Activated CD8-positive, alpha-beta memory T cell treated with anti-CD3 and anti-CD28 coated beads for 48 hours (primary cell): ENCODE measurements around the gene OVCA2.
A peak's percentile ranks its signal among the peaks of the same experiment; 100 is the strongest.

Experiments used
- DNase-seq, 3 experiments: peaks; one replicate each; pipeline ENCODE4 v3.0.0-alpha.2; 2020; ENCODE audit warnings: low read depth in 2 of 3, low spot score in 2 of 3

The OVCA2 gene

DNA sequence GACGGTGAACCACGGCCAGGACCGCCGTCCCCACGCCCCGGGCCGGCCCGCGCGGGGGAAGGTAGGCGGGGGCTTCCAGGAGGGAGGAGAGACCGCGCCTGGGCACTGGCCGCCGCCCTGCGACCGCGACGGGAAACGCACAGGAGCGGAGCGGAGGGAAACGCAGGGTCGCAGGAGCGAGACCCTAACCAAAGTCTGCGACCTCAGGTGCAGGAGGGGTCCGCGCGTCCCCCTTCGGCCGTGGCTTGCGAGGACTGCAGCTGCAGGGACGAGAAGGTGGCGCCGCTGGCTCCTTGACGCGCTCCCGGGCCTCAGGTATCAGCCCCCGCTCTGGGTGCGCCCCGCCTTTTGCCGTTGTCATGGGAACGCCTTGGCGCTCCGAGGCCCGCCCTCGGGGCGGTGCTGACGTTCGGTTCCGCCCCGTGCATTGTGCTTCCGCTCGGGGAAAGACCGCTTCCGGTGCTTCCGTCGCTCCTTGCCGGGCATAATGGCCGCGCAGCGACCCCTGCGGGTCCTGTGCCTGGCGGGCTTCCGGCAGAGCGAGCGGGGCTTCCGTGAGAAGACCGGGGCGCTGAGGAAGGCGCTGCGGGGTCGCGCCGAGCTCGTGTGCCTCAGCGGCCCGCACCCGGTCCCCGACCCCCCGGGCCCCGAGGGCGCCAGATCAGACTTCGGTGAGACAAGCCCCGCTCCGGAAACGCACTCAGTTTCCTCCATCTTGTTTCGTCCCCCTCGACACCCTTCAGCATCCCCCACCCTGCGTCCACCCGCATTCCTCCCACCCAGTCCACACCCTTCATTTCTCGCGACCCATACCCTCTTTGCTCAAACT is at the start of gene OVCA2:
TSS of gene OVCA2 (plus strand) at position 462 of the 829 bp plus-strand sequence. CDS start at position 488, 26 bp downstream.
- DNase-seq, result peak; percentile 90 to 94 (median 94)

DNA sequence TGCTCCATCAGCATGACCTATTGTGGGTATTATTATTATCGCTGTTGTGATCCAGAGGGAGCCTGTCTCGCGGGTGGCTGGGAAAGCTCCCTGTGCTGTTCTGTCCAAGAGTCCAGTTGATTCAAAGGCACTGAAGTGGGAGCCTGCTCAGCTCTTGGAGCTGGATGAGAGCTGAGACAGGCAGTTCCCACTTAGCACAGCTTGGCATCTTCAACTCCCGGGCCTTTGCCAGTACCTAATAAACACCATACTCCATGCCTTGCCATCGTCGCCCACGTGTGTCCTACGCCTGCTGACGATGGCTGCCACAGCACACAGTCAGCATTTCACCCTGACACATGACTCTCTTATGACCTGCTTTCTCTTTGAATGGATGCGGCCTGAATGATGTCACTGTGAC is 49.3 kb upstream of the OVCA2 start:
- DNase-seq, result no peak

DNA sequence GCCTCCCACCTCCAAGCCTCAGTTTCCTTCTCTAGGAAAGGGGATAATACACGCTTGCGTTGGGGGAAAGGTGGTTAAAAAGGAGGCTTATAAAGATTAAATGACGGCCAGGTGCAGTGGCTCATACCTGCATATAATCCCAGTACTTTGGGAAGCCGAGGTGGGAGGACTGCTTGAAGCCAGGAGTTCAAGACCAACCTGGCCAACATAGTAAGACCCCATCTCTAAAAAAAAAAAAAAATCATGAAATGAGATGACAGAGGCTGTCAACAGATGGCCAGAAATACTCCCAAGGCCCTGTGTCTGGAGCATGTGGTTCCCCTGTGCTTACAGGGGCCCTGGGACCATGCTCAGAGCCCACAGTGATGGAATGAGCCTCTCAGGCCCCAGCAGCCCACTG is 47.1 kb upstream of the OVCA2 start:
- no peak for DNase-seq

DNA sequence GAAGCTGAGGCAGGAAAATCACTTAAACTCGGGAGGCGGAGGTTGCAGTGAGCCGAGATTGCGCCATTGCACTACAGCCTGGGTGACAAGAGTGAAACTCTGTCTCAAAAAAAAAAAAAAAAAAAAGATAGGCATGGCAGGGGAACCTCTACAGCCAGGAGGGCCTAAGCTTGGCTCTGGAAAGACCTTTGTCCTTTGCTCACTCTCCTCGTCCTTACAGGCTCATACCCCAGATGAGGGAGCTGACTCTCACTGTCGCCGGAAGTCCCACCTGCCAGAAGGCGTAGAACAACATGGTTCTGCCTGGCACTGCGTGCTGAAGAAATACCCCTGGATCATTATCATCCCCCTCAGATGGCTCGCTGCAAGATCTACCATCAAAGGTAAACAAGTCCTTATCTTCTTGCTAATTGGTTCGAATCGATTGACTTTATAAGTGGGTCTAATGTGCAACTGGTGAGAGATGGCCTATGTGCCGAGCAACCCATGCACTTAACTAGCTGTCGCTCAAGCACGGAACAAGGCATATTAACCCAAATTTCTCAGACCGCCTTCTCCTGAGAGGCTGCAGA is 46.4 kb upstream of the OVCA2 start:
- no peak for DNase-seq

DNA sequence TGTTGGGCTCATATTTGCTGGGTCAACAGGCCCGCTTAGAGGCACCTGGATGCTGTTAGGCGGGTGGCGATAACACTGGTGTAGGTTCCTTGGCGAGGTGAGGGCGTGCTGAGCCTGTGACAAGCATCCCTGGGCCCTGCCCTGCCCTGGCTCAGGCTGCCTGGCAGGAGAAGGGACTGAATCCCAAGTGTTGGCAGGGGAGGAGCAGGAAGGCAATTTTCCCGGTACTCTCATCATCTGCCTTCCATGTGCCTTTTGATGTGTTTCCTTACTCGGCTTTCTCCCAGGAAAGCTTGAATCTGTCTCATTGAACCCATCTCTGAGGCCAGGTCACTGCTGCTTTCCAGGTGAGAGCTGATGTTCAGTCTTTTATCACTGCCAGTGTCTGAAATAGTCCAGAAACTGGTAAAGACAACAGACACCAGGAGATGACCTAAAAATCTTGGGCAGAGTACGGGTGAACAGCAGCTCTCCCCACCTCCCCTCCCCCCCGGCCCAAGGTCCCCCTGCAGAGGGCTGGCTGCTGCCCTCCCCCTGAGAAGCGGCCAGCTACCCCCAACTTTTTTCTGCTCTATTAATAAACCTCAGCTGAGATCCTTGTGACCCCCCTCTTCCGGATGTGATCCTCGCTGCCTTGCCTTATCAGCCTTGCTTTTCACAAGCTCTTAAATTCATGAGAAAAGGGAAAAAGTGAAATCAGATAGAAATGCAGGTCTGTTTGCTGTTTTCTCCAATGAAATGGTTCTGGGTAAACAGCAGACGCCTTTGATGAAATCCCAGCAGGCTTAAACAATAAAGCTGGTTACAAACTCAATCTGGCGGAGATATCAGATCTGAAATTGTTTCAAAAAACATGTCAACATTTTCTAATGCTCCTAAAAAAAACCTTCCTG is 45.7 kb upstream of the OVCA2 start:
- DNase-seq, result no peak

DNA sequence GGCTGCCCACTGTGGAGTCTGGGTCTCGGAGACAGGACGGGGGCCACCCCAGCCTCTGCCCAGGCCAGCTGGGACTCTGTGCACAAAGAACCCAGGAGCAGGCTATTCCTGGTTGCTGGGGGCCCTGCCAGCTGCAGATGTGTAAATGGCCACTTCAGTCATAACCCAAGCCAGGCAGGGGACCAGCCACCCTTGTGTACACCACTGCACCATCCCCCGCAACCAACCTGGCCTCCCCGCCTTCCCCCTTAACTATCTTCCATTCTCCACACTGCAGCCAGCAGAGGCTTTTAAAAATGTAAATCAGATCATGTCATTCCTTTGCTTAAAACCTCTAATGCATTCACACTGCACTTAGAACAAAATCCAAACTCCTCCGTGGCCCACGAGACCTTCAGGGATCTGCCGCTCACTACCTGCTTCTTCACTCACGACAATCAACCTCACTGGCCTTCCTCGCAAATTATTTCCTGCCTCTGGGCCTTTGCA is 45.0 kb upstream of the OVCA2 start:
- DNase-seq, result no peak

DNA sequence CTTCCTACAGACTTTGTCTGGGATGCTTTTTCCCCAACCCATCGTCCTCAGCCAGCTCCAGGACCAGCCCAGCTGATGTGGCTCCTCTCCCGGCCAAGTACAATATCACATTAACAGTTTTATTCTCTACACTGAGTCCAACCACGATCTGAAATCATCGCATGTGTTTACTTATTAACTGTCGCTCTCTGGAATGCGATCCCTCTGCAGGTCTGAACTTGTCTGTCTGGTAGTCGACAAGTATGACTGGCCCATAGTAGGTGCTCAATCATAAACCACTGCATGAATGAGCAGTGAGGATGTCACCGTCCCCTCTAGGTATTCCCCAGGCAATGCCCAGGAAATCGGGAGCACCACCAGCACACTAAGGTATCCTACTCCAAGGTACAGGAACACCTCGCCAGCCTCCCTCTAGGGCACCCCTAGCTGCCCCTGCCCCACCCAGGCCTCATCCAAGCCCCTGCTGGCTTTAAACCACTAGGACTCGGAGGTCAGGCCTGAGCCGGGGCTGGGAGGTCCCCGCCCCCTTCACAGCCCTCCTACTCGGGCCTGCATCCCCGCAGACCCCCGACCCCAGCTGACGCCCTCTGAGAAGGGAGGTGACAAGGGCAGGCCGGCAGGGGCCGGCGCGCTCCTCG is 44.4 kb upstream of the OVCA2 start:
- no peak for DNase-seq

DNA sequence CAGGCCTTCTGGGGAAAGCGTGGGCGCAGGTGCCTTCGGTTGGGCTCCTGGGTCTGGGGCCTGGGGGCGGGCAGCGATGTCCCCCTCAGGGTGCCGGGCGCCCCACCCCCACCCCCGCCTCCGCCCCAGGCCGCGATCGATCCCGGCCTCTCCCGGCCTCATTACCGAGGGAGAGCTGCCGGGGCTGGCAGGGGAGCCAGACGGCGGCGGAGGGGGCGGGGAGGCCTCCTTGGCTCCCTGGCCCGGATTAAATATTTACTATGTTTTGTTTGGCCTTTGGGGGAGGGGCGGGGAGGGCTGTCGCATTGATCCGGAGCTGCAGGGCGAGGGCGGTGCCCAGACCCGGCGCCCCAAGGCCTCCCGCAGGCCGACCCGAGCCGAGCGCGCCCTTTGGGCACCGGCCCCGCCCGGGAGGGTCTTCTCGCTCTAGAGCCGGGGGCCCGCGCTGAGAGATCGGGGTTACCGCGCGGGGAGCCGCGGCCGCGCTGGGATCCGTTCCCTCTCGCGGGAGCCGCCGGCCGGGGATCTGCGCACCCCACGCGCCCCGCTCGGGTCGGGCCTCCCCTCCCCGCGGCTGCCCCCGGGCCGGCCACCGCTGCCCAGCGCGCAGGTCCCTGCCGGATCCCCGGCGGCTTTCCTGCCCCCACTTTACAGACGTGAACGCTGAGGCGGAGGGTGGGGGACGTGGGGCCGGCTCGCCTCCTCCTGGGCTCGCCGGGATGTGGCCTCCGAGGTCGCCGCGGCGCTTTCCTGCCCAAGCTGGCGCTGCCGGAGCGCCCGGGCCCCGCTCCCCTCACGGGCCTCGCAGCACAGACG is 43.7 kb upstream of the OVCA2 start:
- no peak for DNase-seq

DNA sequence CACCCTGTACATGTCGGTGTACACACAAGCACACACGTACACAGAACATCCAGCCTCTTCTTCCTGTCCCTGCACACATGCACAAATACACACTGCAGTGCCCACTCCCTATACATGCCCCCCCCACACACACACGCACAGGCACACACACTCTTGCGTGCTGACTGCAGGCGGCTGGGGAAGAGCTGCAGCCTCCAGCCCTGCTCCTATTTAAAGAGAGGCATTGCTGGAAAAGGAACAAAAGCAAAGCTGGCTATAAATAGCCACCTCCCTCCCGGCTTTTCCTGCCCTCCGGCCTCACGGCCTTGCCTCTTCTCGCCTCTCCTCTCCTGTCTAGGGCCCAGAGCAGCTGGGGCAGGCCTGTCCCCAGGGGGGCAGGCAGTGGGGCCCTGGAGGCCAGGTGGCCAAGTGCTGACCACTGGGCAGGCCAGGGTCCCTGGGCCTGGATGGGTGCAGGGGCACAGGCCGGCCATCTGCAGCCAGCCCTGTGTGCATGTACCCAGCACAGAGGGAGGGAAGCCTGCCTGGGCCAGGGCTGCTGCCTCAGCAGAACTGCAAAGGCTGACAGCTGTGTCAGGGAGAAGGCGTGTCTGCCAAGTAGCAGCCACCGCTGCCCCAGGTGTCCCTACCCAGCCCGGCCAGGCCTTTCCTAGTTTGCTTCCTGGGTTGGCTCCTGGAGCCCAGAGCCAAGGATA is 42.1 kb upstream of the OVCA2 start:
- DNase-seq, result no peak

DNA sequence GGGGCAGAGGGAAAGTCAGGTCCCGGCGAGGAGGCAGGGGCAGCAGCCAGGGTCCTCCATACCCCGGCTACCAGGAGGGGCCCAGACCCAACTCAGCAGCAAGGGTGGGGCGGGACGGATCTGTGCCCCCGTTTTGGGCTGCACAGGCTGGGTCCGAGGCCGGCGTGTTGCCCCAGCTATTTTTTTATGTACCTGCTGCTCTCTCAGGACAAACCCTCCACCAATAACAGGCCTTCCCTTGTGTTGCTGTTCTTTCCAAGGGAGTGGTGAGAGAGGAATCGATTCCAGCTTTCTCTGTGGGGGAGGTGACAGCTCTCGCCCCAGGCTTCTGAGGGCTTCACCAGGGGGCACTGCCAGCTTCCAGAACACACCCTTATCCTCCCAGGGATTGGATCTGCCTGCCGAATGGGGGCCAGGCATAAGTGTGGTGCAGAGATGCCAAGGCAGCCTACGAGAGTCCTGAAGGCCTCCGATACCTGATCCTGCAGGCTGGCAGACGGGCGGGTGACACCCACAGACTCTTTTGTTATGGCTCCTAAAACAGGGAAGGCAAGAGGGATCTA is 39.0 kb upstream of the OVCA2 start:
- no peak for DNase-seq

DNA sequence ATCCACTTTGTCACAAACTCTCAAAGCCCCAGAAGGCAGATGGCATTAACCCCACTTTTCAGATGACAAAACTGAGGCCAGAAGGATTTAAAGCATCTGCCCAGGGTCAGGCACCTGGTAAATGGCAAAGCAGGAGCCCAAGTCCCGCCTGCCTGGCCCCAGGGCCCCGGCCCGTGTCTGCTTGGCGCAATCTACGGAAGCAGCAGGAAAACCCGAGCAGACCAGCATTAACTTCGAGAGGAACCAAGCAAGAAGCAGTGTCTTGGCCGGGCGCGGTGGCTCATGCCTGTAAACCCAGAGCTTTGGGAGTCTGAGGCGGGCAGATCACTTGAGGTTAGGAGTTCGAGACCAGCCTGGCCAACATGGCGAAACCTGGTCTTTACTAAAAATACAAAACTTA is 38.3 kb upstream of the OVCA2 start:
- no peak for DNase-seq

DNA sequence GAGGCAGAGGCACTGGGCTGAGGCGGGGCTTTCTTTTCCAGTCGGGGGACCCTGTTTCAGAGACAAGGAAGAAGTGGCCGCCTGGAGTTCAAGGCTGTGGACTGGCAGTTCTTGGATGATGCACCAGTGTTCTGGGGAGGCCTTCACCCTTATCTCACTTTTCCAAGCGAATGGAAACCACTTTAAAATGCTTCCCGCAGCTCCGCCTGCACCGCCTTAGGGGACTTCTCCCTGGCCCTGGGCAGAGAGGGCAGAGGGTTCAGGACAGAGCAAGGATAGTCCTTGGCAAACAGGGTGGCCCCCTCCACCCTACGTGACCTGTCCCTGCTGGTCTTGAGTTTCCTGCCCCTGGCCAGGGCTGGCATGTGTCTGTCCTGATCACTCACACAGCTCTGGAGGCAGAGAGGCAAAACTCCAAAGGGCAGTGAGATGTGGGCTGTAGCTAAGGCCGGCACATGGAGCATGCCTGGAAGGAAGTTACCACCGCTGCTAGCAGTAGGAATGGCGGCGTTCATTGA is 37.3 kb upstream of the OVCA2 start:
- DNase-seq, result no peak

DNA sequence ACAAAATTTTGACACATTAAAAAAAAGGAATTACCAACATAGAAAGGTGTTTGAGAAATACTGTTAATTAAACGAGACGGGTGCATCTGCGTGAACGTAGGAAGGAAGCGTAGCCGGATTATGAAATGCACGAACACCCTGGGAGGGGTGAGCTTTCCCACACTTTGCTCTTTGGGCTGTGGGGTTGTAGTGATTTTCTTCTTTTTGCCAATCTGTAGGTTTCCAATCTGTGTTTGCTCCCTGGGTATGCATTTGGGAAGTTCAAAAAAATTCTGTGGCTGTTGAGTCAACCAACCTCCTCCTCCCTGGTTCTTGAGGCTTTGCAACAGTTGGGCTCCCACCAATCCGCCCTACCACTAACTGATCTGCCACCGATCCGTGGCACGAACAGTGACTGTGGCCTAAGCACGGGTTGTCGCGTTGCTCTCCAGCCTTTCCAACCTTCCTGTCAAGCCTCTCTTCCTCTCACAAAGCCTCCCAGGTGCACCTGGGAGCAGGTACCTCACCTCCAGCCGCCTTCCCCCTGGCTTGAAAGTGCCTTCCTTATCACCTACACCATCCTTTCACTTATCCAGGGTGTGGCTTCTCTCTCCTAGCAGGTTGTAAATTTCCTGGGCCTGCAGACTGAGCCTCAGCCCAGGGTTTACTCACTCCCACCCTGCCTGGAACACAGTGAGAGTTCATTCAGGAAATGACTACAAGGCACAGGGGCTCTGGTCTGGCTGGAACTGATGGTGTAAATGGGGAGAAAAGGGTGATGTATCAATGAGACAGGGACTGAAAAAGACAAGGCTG is 33.3 kb upstream of the OVCA2 start:
- DNase-seq, result no peak

DNA sequence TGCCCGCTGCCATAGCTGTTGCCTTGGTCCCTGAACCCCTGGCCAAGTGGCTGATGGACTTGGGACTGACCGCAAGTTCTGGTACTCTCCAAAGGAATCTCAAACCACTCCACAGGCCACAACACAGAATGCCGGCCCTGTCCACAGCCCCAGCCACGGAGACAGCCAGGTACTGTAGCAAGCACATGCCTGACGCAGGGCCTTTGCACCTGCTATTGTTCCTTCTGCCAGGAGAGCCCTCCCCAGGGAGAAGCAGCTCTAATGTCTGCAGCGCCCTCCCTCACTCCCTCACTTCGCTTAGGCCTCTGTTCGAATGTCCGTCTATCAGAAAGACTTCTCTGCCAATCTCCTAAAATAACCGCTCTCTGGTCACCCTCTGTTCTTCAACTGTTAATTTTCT is 32.1 kb upstream of the OVCA2 start:
- DNase-seq, result no peak

DNA sequence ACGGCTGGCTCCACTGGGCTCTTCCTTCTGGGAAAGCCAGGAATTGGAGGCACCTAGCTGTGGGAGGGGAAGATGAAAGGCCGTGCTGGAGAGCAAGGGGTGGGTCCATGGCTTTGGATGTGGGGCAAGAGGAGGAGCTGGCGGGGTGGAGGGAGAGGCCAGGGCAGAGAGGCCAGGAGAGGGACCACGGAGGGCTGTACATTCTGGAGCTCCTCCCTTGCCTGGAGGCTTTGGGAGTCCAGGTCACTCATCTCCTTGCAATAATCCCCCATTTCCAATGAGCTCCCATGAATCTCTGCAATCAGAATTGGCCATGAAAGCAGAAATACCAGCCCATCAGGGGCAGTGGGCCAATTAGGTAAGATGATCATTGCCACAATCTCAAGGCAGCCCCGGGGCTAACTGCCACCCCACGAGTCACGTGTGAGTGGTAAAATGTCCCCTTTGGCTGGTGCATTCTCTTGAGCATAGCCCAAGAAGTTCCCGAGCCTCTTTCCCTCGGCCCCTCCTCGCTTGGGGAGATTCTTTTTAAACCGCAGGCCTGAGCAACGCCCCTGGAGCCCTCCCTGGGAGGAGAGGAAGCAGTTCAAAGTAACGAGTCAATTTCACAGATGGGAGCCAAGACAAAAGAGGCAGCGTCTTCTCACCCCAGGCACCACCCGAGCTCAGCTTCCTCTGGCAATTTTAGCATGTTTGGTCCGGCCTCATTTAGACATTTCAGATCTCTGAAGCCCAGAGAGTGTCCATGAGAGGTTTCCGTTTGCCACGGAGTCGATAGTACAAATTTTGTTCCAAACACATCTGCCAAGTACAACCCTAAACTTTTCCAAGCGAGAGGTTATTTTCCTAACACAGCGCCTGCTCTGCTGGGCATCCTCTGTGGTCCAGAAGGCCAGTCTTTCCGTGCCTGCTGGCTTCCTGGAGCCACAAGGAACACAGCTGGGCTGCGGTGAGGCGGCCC is 30.1 kb upstream of the OVCA2 start:
- no peak for DNase-seq

DNA sequence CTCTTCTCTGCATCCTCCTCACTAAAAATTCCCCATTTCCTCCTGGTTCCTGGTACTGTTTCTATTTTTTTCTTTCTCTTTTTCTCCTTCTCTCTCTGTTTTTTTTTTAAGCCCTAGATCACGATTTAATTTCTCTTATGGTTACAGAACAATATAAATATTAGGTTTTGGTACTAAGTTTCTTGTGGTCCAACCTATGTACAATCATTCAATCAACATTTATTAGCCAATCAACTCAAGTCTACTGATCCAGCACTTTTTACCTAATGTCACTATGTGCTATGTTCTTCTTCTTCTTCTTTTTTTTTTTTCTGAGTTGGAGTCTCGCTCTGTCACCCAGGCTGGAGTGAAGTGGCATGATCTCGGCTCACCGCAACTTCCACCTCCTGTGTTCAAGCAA is 29.3 kb upstream of the OVCA2 start:
- DNase-seq, result no peak
